Activated T-cell treated with anti-CD3 and anti-CD28 coated beads, Interleukin-2, amount 50 U/mL, for 1 hour (primary cell): Measurements from ENCODE around the gene PDLIM7.

Experiments used
- DNase-seq: peaks from one replicate; pipeline ENCODE4 v3.0.0-alpha.2; 2020

The PDLIM7 gene

DNA sequence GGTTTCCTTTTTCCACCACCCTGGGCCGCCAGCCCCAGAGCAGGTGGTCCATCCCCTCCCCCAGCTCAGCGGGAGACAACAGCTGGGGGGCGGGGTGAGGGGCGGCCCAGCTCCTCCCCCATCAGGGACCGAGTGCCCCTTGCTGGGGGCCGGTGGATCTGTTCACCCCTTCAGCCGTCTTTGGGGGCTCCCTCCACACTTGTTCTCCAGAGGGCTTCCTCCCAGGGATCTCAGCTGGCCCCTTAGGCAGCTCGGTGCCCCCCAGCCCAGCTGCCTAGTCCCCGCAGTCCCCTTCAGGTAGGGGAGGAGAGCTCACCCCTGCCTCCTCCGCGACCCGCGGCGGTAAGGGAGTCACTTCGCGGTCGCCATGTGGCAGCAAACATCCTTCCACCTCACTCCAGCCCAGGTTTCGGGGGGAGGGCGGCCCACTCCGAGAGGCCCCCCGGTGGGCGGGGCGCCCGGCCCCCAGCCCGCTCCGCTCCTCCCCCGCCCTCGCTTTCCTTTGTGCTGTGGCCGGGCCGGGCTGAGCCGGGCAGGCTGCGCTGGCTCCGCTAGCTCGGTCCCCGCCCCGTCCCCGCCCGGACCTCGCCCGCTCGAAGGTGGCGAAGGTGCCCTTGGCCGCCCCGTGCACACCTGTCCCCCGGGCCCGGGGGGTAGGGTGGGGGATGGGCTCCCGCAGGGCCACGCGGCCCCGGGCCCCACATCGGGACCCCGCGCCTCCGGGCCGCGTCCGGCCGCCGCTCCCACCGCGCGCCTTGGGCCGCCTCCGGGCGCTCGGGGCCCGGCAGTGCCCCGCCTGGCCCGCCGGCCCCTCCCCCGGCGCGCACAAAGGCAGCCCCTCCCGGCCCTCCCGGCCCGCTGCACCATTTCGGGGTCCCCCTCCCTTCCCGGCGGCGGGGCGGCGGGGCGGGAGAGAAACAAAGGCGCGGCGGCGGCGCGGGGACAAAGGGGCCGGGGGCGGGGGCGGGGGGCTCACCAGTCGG lies 24.7 kb downstream of the PDLIM7 start:
- DNase-seq, result peak; percentile 63

GRCh38 chr5:177471610-177472356 lies 25.6 kb downstream of the PDLIM7 start:
- no peak for DNase-seq

DNA sequence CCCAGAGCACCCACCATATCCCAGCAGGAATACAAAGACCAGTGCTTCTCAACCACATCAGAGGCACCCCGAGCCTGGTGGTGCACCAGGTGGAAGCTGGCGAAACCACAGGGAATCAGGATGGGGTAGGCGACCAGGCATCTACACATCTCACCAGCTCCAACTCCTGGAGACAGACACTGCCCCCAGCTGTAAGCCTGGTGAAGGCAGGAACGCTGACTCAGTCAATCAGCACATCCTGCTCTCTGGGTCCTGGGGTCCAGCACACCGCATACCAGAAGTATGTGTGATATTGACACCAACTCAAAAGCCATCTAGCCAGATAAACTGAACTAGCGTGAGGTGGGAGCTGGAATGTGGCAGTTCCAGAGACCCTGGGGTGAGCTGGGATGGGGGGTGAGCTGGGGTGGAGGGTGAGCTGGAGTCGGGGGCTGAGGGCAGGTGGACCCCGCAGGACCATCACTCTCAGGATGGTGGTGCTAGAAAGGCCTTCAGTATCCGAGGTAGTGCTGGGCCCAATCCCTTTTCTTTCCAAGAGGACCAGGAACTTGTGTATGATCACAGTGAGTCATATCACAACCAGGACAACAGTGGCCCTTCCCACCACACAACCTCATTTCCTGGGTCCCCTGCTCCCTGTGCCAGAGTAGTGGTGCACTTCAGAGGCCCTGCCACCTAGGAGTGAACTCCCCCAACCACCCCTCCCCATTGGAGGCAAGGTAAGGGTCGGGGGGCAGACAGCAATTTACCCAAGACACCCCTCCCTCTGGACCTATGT lies 26.5 kb downstream of the PDLIM7 start:
- DNase-seq, result no peak

GRCh38 chr5:177469750-177470525 lies 27.5 kb downstream of the PDLIM7 start:
- DNase-seq, result no peak

- no peak for DNase-seq
These were observed 28.4 kb downstream of the PDLIM7 start for GRCh38 chr5:177468685-177469628.

DNA sequence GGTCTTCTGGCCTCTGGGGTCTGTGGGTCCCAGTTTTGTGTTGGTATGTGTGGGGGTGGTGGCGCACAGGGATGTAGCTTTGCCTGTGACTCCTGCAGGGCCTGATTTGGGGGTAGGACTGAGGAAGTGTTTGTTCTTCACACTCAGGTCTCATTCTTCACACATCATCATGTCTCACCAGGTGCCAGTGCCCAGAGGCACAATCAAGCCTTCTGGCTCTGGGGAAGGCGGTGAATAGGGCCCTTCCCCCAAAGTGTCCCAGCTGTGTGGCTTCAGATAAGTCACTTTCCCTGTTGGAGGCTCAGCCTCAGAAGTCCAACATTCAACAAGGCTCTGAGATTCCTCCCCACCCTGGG lies 29.1 kb downstream of the PDLIM7 start:
- no peak for DNase-seq

DNA sequence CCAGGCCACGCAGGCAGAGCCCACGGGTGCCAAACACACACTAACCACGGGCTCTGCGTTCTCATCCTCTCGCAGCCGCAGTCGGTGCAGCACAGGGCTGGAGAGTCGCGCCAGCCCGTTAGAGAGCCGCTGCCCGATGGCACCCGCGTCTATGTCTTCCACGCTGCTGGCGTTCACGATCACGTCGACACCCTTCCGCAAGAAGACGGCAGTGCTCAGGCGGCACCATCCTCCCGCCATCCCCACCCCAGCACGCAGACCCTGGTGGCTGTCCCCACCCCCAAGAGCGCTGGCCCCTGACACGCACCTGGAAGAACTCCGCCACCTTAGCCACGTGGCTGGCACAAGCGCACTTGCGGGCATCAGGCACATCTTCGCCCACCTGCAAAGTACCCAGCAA lies 30.0 kb downstream of the PDLIM7 start:
- no peak for DNase-seq

- DNase-seq, result no peak
These were observed 30.5 kb downstream of the PDLIM7 start for GRCh38 chr5:177466861-177467260.

- DNase-seq, result no peak
These were observed 32.4 kb downstream of the PDLIM7 start for GRCh38 chr5:177465044-177465443.

DNA sequence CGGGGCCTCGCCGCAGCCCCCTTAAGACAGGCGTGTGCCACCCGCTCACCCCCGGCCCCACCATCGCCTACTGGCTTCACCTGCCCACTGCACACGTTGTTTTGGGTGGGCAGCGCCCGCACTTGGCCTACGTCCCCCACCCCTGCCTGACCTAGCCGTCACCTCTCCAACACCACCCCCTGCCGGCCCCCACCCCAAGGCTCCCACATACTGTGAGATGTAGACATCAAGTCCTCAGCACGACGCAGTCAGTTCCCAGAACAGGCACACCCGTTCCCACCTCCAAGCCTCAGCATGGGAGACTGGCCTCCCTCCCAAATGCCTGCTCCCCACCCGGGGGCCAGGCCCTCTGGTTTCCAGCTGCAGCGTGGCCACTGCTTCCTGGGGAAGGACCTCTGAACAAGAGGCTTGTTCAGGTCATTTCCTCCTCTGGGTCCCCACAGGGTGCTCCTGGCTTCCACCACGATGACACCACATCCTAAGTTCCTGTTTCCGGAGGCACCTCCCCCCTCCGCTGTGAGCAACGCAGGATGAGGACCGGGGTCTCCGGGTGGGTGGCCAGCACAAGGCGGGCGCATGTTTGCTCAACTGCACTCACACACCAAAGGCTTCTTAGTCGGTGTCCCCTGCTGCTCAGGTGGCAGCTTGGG lies 35.3 kb downstream of the PDLIM7 start:
- DNase-seq, result no peak

GRCh38 chr5:177459819-177460628 lies 37.4 kb downstream of the PDLIM7 start:
- DNase-seq, result no peak

- DNase-seq, result no peak
These were observed 38.0 kb downstream of the PDLIM7 start for GRCh38 chr5:177459357-177459756.

- peak; percentile 17 for DNase-seq
These were observed 38.5 kb downstream of the PDLIM7 start for GRCh38 chr5:177458912-177459350.

- DNase-seq, result no peak
These were observed 39.3 kb downstream of the PDLIM7 start for GRCh38 chr5:177457852-177458681.

- peak; percentile 45 for DNase-seq
These were observed 40.2 kb downstream of the PDLIM7 start for GRCh38 chr5:177456976-177457851.

DNA sequence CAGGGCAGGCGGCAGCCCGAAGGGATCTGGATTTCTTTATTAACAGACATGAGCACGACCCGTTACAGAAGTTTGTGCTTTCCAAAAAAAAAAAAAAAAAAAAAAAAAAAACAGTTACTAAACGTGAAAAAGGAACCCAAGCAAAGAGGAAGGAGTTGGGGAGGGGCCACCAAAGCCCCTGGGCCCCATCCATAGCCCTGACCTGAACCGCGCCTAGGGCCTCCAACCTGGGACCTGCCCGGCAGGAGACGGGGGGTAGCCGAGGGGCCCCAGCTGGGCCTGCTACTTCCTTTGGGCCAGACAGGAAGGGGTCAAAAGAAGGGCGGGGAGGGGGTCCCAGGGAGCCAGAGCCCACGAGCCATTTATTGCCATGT lies 40.8 kb downstream of the PDLIM7 start:
- DNase-seq, result no peak

- DNase-seq, result peak; percentile 97
These were observed 41.5 kb downstream of the PDLIM7 start for GRCh38 chr5:177455661-177456590.
